PC-3 (cell line): ENCODE data around the gene POLR1A. TPM values are rescaled to one million over a fixed set of nuclear protein-coding genes. Genes with fewer than 3 reads are reported as not detected.

Source experiments
- ATAC-seq: fragments of 200-7000 bp; cut with Tn5 transposase; 2 replicates; pipeline ENCODE4 v1.9.1; 2020; ENCODE audit warnings: mild to moderate bottlenecking, moderate library complexity
- BruUV-seq: library from RNA; stranded (reverse); fragments of 400-500 nt; replicated peaks from 2 replicates; lab custom pipeline; 2021; lab: Mats Ljungman, UMichigan
- CTCF ChIA-PET: fragments of 300-600 bp; sonication (Branson Sonifier 250); formaldehyde crosslinking; loops from one replicate; lab custom pipeline; 2022; ENCODE audit warnings: antibody characterized with exemption; lab: Charles Lee
- POLR2A ChIA-PET: fragments of 300-600 bp; sonication (Branson Sonifier 250); formaldehyde crosslinking; loops from one replicate; lab custom pipeline; 2022; ENCODE audit warnings: antibody characterized with exemption; ENCODE audit not compliant: unreplicated experiment; lab: Charles Lee
- DNase-seq: peaks from one replicate; pipeline ENCODE4 v3.0.0-alpha.2; 2015
- H2AFZ ChIP-seq: fragments of 300-600 bp; sonication (generic); 2 replicates; pipeline ENCODE4 v1.6.0; 2016; ENCODE audit warnings: antibody characterized with exemption, low read length
- H3F3A ChIP-seq: fragments of 300-600 bp; sonication (generic); one replicate; pipeline ENCODE4 v1.6.0; 2017; ENCODE audit warnings: antibody characterized with exemption, low read length, control low read depth, mild to moderate bottlenecking; ENCODE audit not compliant: unreplicated experiment
- H3K27ac ChIP-seq: fragments of 300-600 bp; sonication (generic); 2 replicates; pipeline ENCODE4 v1.5.1; 2016; ENCODE audit warnings: mild to moderate bottlenecking, low read length
- H3K27me3 ChIP-seq: fragments of 300-600 bp; sonication (generic); 2 replicates; pipeline ENCODE4 v1.6.1; 2016; ENCODE audit warnings: low read length, mixed read lengths
- H3K36me3 ChIP-seq: fragments of 300-600 bp; sonication (generic); 2 replicates; pipeline ENCODE4 v1.6.1; 2016; ENCODE audit warnings: low read depth, mixed run types, low read length, mixed read lengths
- H3K4me1 ChIP-seq: fragments of 300-600 bp; sonication (generic); 2 replicates; pipeline ENCODE4 v1.5.1; 2016; ENCODE audit warnings: low read length; ENCODE audit not compliant: insufficient read depth
- H3K4me2 ChIP-seq: fragments of 300-600 bp; sonication (generic); 2 replicates; pipeline ENCODE4 v1.6.0; 2016; ENCODE audit warnings: low read length
- H3K4me3 ChIP-seq: fragments of 300-600 bp; sonication (generic); 2 replicates; pipeline ENCODE4 v1.5.1; 2016; ENCODE audit warnings: mild to moderate bottlenecking, low read length, mixed read lengths
- H3K79me2 ChIP-seq: fragments of 300-600 bp; sonication (generic); 2 replicates; pipeline ENCODE4 v1.6.1; 2017; ENCODE audit warnings: low read length, mixed read lengths
- H3K9ac ChIP-seq: fragments of 300-600 bp; sonication (generic); 2 replicates; pipeline ENCODE4 v1.6.0; 2016; ENCODE audit warnings: mild to moderate bottlenecking, low read length
- H3K9me2 ChIP-seq: fragments of 300-600 bp; sonication (generic); replicated peaks from 2 replicates; pipeline ENCODE4 v1.6.1; 2016; ENCODE audit warnings: mixed run types, low read length, mixed read lengths
- H3K9me3 ChIP-seq: fragments of 300-600 bp; sonication (generic); 2 replicates; pipeline ENCODE4 v1.6.1; 2016; ENCODE audit warnings: low read length, mixed read lengths
- H4K20me1 ChIP-seq: fragments of 300-600 bp; sonication (generic); 2 replicates; pipeline ENCODE4 v1.6.1; 2016; ENCODE audit warnings: low read length, mixed read lengths
- CTCF ChIP-seq: fragments of 300-600 bp; sonication (generic); conservative IDR thresholded peaks from 2 replicates; pipeline ENCODE4 v1.5.1; 2017; ENCODE audit warnings: antibody characterized with exemption, low read depth, mild to moderate bottlenecking, low read length
- EZH2 ChIP-seq: fragments of 300-600 bp; sonication (generic); IDR thresholded peaks from one replicate; pipeline ENCODE4 v1.6.1; 2017; ENCODE audit warnings: antibody characterized with exemption, mild to moderate bottlenecking, low read length; ENCODE audit not compliant: unreplicated experiment
- EZH2phosphoT487 ChIP-seq: fragments of 300-600 bp; sonication (generic); IDR thresholded peaks from 2 replicates; pipeline ENCODE4 v1.6.1; 2018; ENCODE audit warnings: mild to moderate bottlenecking, antibody characterized with exemption, low read length, borderline replicate concordance
- intact Hi-C: fragments of 100-400 bp; cut with micrococcal nuclease; formaldehyde crosslinking; loops from 2 replicates; pipeline ENCODE4 v1.9.0; 2023
- total RNA-seq: library from RNA; depleted of rRNA; stranded (reverse); fragments of >200 nt; gene quantifications from 2 replicates; pipeline ENCODE4 v1.2.3, GENCODE V29; 2014

The POLR1A gene
- total RNA-seq, 1 experiment from 2014 or later = 25.1 TPM

GRCh38 chr2:86000938-86001312 is 104.8 kb downstream of the POLR1A start:
- Histone ChIP-seq H3K27ac (no peak overlapping the region), H3K79me2 (no peaks in the 10 kb centered on the region), H3F3A (no peaks in the 10 kb centered on the region), H3K9ac (no peak overlapping the region), H3K4me1 (no peaks in the 10 kb centered on the region), H3K9me2 (no peaks in the 10 kb centered on the region), H4K20me1 (no peaks in the 10 kb centered on the region), H3K27me3 (no peaks in the 10 kb centered on the region), H2AFZ (no peak overlapping the region), H3K4me3 (no peak overlapping the region), H3K36me3 (no peaks in the 10 kb centered on the region), H3K9me3 (no peaks in the 10 kb centered on the region), H3K4me2 (no peak overlapping the region)
- DNase-seq (no peak), ATAC-seq (no peak)
- POLR2A ChIA-PET = no interaction called here
- intact Hi-C loops = no loop called here
- BruUV-seq = no TSS peak
- CTCF ChIA-PET = no interaction called here
- TF ChIP-seq EZH2phosphoT487 (no peak), CTCF (no peak), EZH2 (no peak)

GRCh38 chr2:86000131-86000937 is 105.4 kb downstream of the POLR1A start:
- intact Hi-C loops = no loop called here
- no peak for DNase-seq
- no peaks in the 10 kb centered on the region for H3F3A ChIP-seq
- no peak overlapping the region for H2AFZ ChIP-seq
- H4K20me1 ChIP-seq = no peaks in the 10 kb centered on the region
- CTCF ChIA-PET = no interaction called here
- no peak overlapping the region for H3K4me2 ChIP-seq
- no peak overlapping the region for H3K27ac ChIP-seq
- H3K27me3 ChIP-seq = no peaks in the 10 kb centered on the region
- H3K9me3 ChIP-seq = no peaks in the 10 kb centered on the region
- H3K4me1 ChIP-seq = no peaks in the 10 kb centered on the region
- H3K36me3 ChIP-seq = no peaks in the 10 kb centered on the region
- no peak overlapping the region for H3K9ac ChIP-seq
- POLR2A ChIA-PET = no interaction called here
- no peaks in the 10 kb centered on the region for H3K79me2 ChIP-seq
- TF ChIP-seq CTCF (no peak), EZH2 (no peak), EZH2phosphoT487 (no peak)
- no peak overlapping the region for H3K4me3 ChIP-seq
- BruUV-seq = no TSS peak
- ATAC-seq = no peak
- H3K9me2 ChIP-seq = no peaks in the 10 kb centered on the region

GRCh38 chr2:85999061-85999831 is 106.4 kb downstream of the POLR1A start:
- Histone ChIP-seq H2AFZ (no peak overlapping the region), H3K9me2 (no peaks in the 10 kb centered on the region), H3K79me2 (no peaks in the 10 kb centered on the region), H3F3A (no peaks in the 10 kb centered on the region), H3K4me3 (no peak overlapping the region), H3K36me3 (no peaks in the 10 kb centered on the region), H3K9ac (no peak overlapping the region), H3K9me3 (no peaks in the 10 kb centered on the region), H3K4me1 (peaks cover 1% of the 10 kb centered on the region; the same call in 1 of the 2 replicates), H4K20me1 (no peaks in the 10 kb centered on the region), H3K27ac (no peak overlapping the region), H3K4me2 (no peak overlapping the region), H3K27me3 (no peaks in the 10 kb centered on the region)
- ChIA-PET POLR2A (no interaction called here), CTCF (no interaction called here)
- DNase-seq (no peak), ATAC-seq (no peak)
- BruUV-seq = no TSS peak
- TF ChIP-seq CTCF (no peak), EZH2phosphoT487 (no peak), EZH2 (no peak)
- intact Hi-C loops = no loop called here
